PC-3 (cell line): ENCODE results near the gene PPM1F. TPM values are rescaled to one million over a fixed set of nuclear protein-coding genes. Genes with fewer than 3 reads are reported as not detected.

Experiments used
- ATAC-seq: fragments of 200-7000 bp; cut with Tn5 transposase; 2 replicates; pipeline ENCODE4 v1.9.1; 2020; ENCODE audit warnings: mild to moderate bottlenecking, moderate library complexity
- BruUV-seq: library from RNA; stranded (reverse); fragments of 400-500 nt; replicated peaks from 2 replicates; lab custom pipeline; 2021; lab: Mats Ljungman, UMichigan
- CTCF ChIA-PET: fragments of 300-600 bp; sonication (Branson Sonifier 250); formaldehyde crosslinking; loops from one replicate; lab custom pipeline; 2022; ENCODE audit warnings: antibody characterized with exemption; lab: Charles Lee
- POLR2A ChIA-PET: fragments of 300-600 bp; sonication (Branson Sonifier 250); formaldehyde crosslinking; loops from one replicate; lab custom pipeline; 2022; ENCODE audit warnings: antibody characterized with exemption; ENCODE audit not compliant: unreplicated experiment; lab: Charles Lee
- DNase-seq: peaks from one replicate; pipeline ENCODE4 v3.0.0-alpha.2; 2015
- H2AFZ ChIP-seq: fragments of 300-600 bp; sonication (generic); 2 replicates; pipeline ENCODE4 v1.6.0; 2016; ENCODE audit warnings: antibody characterized with exemption, low read length
- H3F3A ChIP-seq: fragments of 300-600 bp; sonication (generic); one replicate; pipeline ENCODE4 v1.6.0; 2017; ENCODE audit warnings: antibody characterized with exemption, low read length, control low read depth, mild to moderate bottlenecking; ENCODE audit not compliant: unreplicated experiment
- H3K27ac ChIP-seq: fragments of 300-600 bp; sonication (generic); 2 replicates; pipeline ENCODE4 v1.5.1; 2016; ENCODE audit warnings: mild to moderate bottlenecking, low read length
- H3K27me3 ChIP-seq: fragments of 300-600 bp; sonication (generic); 2 replicates; pipeline ENCODE4 v1.6.1; 2016; ENCODE audit warnings: low read length, mixed read lengths
- H3K36me3 ChIP-seq: fragments of 300-600 bp; sonication (generic); 2 replicates; pipeline ENCODE4 v1.6.1; 2016; ENCODE audit warnings: low read depth, mixed run types, low read length, mixed read lengths
- H3K4me1 ChIP-seq: fragments of 300-600 bp; sonication (generic); 2 replicates; pipeline ENCODE4 v1.5.1; 2016; ENCODE audit warnings: low read length; ENCODE audit not compliant: insufficient read depth
- H3K4me2 ChIP-seq: fragments of 300-600 bp; sonication (generic); 2 replicates; pipeline ENCODE4 v1.6.0; 2016; ENCODE audit warnings: low read length
- H3K4me3 ChIP-seq: fragments of 300-600 bp; sonication (generic); 2 replicates; pipeline ENCODE4 v1.5.1; 2016; ENCODE audit warnings: mild to moderate bottlenecking, low read length, mixed read lengths
- H3K79me2 ChIP-seq: fragments of 300-600 bp; sonication (generic); 2 replicates; pipeline ENCODE4 v1.6.1; 2017; ENCODE audit warnings: low read length, mixed read lengths
- H3K9ac ChIP-seq: fragments of 300-600 bp; sonication (generic); 2 replicates; pipeline ENCODE4 v1.6.0; 2016; ENCODE audit warnings: mild to moderate bottlenecking, low read length
- H3K9me2 ChIP-seq: fragments of 300-600 bp; sonication (generic); replicated peaks from 2 replicates; pipeline ENCODE4 v1.6.1; 2016; ENCODE audit warnings: mixed run types, low read length, mixed read lengths
- H3K9me3 ChIP-seq: fragments of 300-600 bp; sonication (generic); 2 replicates; pipeline ENCODE4 v1.6.1; 2016; ENCODE audit warnings: low read length, mixed read lengths
- H4K20me1 ChIP-seq: fragments of 300-600 bp; sonication (generic); 2 replicates; pipeline ENCODE4 v1.6.1; 2016; ENCODE audit warnings: low read length, mixed read lengths
- CTCF ChIP-seq: fragments of 300-600 bp; sonication (generic); conservative IDR thresholded peaks from 2 replicates; pipeline ENCODE4 v1.5.1; 2017; ENCODE audit warnings: antibody characterized with exemption, low read depth, mild to moderate bottlenecking, low read length
- EZH2 ChIP-seq: fragments of 300-600 bp; sonication (generic); IDR thresholded peaks from one replicate; pipeline ENCODE4 v1.6.1; 2017; ENCODE audit warnings: antibody characterized with exemption, mild to moderate bottlenecking, low read length; ENCODE audit not compliant: unreplicated experiment
- EZH2phosphoT487 ChIP-seq: fragments of 300-600 bp; sonication (generic); IDR thresholded peaks from 2 replicates; pipeline ENCODE4 v1.6.1; 2018; ENCODE audit warnings: mild to moderate bottlenecking, antibody characterized with exemption, low read length, borderline replicate concordance
- intact Hi-C: fragments of 100-400 bp; cut with micrococcal nuclease; formaldehyde crosslinking; loops from 2 replicates; pipeline ENCODE4 v1.9.0; 2023
- total RNA-seq: library from RNA; depleted of rRNA; stranded (reverse); fragments of >200 nt; gene quantifications from 2 replicates; pipeline ENCODE4 v1.2.3, GENCODE V29; 2014

The PPM1F gene
- total RNA-seq, 1 experiment from 2014 or later: 40.4 TPM

- intact Hi-C loops: no loop called here
- CTCF ChIA-PET: no interaction called here
- no peaks in the 10 kb centered on the region for H3K9me3 ChIP-seq
- H3K27ac ChIP-seq: no peak overlapping the region
- H3K79me2 ChIP-seq: peaks cover 28% of the 10 kb centered on the region
- POLR2A ChIA-PET: no interaction called here
- peak; percentile 19 for DNase-seq
- H3K4me1 ChIP-seq: peaks cover 11% of the 10 kb centered on the region
- H3F3A ChIP-seq: peaks cover 7% of the 10 kb centered on the region
- peak; percentile 23 for ATAC-seq
- H4K20me1 ChIP-seq: no peaks in the 10 kb centered on the region
- no peaks in the 10 kb centered on the region for H3K27me3 ChIP-seq
- no peak overlapping the region for H3K9ac ChIP-seq
- H3K4me2 ChIP-seq: no peak overlapping the region
- TF ChIP-seq EZH2phosphoT487: no peak
- TF ChIP-seq CTCF: peak; percentile 30; the same call in 1 of the 2 replicates
- BruUV-seq: no TSS peak
- no peaks in the 10 kb centered on the region for H3K9me2 ChIP-seq
- no peak overlapping the region for H3K4me3 ChIP-seq
- no peaks in the 10 kb centered on the region for H3K36me3 ChIP-seq
- H2AFZ ChIP-seq: no peak overlapping the region
Measured at GRCh38 chr22:21947040-21948014, 5.3 kb downstream of the PPM1F start.

GRCh38 chr22:21946262-21946925 lies 6.3 kb downstream of the PPM1F start:
- H3K4me1 ChIP-seq: peaks cover 19% of the 10 kb centered on the region
- DNase-seq (no peak), ATAC-seq (no peak)
- H3K9ac ChIP-seq: no peak overlapping the region
- ChIA-PET CTCF (no interaction called here), POLR2A (no interaction called here)
- no peak overlapping the region for H3K4me3 ChIP-seq
- peaks cover 7% of the 10 kb centered on the region for H3F3A ChIP-seq
- no peak overlapping the region for H3K4me2 ChIP-seq
- peaks cover 21% of the 10 kb centered on the region for H3K79me2 ChIP-seq
- no peak for TF ChIP-seq EZH2phosphoT487
- no peak for TF ChIP-seq CTCF
- TF ChIP-seq EZH2: no peak
- no peaks in the 10 kb centered on the region for H3K27me3 ChIP-seq
- H3K36me3 ChIP-seq: no peaks in the 10 kb centered on the region
- H3K27ac ChIP-seq: no peak overlapping the region
- no peaks in the 10 kb centered on the region for H4K20me1 ChIP-seq
- intact Hi-C loops: no loop called here
- no peaks in the 10 kb centered on the region for H3K9me2 ChIP-seq
- no peaks in the 10 kb centered on the region for H3K9me3 ChIP-seq
- no TSS peak for BruUV-seq
- H2AFZ ChIP-seq: no peak overlapping the region
